Brain microvascular endothelial cell (primary cell): ENCODE data around the gene TXNL4B.
"Not testable (repeated sequence)": the region's sequence is repeated elsewhere in the genome, so short reads cannot be mapped to it uniquely, and the experiment has no call there.

Experiments
- DNase-seq: peaks from one replicate; pipeline ENCODE4 v3.0.0-alpha.2; 2020
- H3K27ac ChIP-seq: fragments of 250-450 bp; sonication (Bioruptor Pico); 2 replicates; pipeline ENCODE4 v1.5.1; 2020; ENCODE audit warnings: mild to moderate bottlenecking, moderate library complexity
- H3K27me3 ChIP-seq: fragments of 250-450 bp; sonication (Bioruptor Pico); replicated peaks from 2 replicates; pipeline ENCODE4 v1.5.1; 2020; ENCODE audit warnings: mild to moderate bottlenecking
- H3K36me3 ChIP-seq: fragments of 250-450 bp; sonication (Bioruptor Pico); replicated peaks from 2 replicates; pipeline ENCODE4 v1.5.1; 2020; ENCODE audit warnings: mild to moderate bottlenecking
- H3K4me3 ChIP-seq: 2 replicates; pipeline ENCODE4 v1.5.1; 2011; ENCODE audit warnings: low read depth, mild to moderate bottlenecking, control low read depth, low read length, moderate library complexity
- in situ Hi-C: cut with HindIII; loops from 2 replicates; pipeline ENCODE4 v1.10.0; 2017; ENCODE audit warnings: low sequenced_read_pairs, low pct_ligation_motif_present
- TF ChIP-seq, protein P1 (sequence below): IDR thresholded peaks from 2 replicates; pipeline ENCODE4 v1.5.1; 2011; ENCODE audit warnings: low read depth, mild to moderate bottlenecking, moderate library complexity, low read length, control low read depth, inconsistent platforms; ENCODE audit errors: missing control alignments

The TXNL4B gene

DNA sequence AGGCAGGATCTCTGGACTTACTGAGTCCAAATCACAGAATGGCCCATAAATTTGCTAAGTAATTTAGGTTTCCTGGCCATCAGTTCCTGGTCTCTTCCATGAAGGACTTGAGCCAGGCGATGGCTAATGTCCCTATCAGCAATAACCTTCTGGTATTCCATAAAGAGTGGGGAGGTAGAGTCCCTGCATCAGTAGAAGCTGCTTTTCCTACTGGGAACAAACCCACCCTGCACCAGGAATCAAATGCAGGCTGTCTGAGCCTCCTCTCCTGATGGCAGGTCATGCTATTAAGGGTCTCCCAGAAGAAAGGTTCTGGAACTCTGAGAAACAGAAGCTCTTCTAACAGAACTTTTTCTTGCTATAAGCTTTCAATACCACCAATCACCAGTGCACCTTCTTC lies 31.9 kb downstream of the TXNL4B start:
- in situ Hi-C loops: no loop called here
- TF ChIP-seq, protein P1, sequence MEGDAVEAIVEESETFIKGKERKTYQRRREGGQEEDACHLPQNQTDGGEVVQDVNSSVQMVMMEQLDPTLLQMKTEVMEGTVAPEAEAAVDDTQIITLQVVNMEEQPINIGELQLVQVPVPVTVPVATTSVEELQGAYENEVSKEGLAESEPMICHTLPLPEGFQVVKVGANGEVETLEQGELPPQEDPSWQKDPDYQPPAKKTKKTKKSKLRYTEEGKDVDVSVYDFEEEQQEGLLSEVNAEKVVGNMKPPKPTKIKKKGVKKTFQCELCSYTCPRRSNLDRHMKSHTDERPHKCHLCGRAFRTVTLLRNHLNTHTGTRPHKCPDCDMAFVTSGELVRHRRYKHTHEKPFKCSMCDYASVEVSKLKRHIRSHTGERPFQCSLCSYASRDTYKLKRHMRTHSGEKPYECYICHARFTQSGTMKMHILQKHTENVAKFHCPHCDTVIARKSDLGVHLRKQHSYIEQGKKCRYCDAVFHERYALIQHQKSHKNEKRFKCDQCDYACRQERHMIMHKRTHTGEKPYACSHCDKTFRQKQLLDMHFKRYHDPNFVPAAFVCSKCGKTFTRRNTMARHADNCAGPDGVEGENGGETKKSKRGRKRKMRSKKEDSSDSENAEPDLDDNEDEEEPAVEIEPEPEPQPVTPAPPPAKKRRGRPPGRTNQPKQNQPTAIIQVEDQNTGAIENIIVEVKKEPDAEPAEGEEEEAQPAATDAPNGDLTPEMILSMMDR: no peak
- H3K27me3 ChIP-seq: no peaks in the 10 kb centered on the region
- no peaks in the 10 kb centered on the region for H3K36me3 ChIP-seq
- no peak overlapping the region for H3K27ac ChIP-seq
- no peak for DNase-seq
- no peak overlapping the region for H3K4me3 ChIP-seq

DNA sequence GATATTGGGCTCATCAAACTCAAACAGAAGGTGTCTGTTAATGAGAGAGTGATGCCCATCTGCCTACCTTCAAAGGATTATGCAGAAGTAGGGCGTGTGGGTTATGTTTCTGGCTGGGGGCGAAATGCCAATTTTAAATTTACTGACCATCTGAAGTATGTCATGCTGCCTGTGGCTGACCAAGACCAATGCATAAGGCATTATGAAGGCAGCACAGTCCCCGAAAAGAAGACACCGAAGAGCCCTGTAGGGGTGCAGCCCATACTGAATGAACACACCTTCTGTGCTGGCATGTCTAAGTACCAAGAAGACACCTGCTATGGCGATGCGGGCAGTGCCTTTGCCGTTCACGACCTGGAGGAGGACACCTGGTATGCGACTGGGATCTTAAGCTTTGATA lies 33.0 kb downstream of the TXNL4B start:
- TF ChIP-seq, protein P1: no peak
- Histone ChIP-seq H3K27me3 (no peaks in the 10 kb centered on the region), H3K36me3 (no peaks in the 10 kb centered on the region), H3K27ac (no peak overlapping the region), H3K4me3 (no peak overlapping the region)
- in situ Hi-C loops: no loop called here
- no peak for DNase-seq

- DNase-seq, H3K27me3 ChIP-seq, H3K4me3 ChIP-seq, H3K36me3 ChIP-seq, H3K27ac ChIP-seq, in situ Hi-C loops: not testable (repeated sequence)
These were observed 34.4 kb downstream of the TXNL4B start for GRCh38 chr16:72059060-72059459.

- DNase-seq, H3K4me3 ChIP-seq, H3K27ac ChIP-seq, H3K27me3 ChIP-seq, H3K36me3 ChIP-seq, in situ Hi-C loops: not testable (repeated sequence)
These were observed 36.1 kb downstream of the TXNL4B start for GRCh38 chr16:72057313-72057712.

DNA sequence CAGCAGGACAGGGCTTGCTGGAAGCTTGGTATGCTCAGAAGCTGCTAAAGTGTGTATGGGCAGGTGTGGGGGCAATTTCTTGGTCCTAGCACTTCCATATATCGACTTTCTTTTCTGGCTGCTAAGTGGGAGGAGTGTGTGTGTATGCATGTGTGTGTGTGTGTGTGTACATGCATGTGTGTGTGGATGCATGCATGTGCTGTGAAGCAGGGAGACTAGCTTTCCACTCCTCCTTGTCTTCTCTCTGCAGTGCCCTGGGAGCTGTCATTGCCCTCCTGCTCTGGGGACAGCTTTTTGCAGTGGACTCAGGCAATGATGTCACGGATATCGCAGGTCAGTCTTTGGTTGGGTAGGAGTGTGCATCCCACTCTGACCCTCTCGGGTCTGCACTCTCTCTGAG lies 37.5 kb downstream of the TXNL4B start:
- no peaks in the 10 kb centered on the region for H3K27me3 ChIP-seq
- H3K36me3 ChIP-seq: no peaks in the 10 kb centered on the region
- no peak overlapping the region for H3K4me3 ChIP-seq
- in situ Hi-C loops: no loop called here
- DNase-seq: no peak
- TF ChIP-seq, protein P1: no peak
- H3K27ac ChIP-seq: no peak overlapping the region

GRCh38 chr16:72054254-72054847 lies 39.1 kb downstream of the TXNL4B start, which contains the start of gene HP:
HP (plus strand) TSS chr16:72054505; CDS start chr16:72054653, 148 bp downstream.
- in situ Hi-C loops, DNase-seq, H3K4me3 ChIP-seq, H3K27ac ChIP-seq, H3K27me3 ChIP-seq, H3K36me3 ChIP-seq: not testable (repeated sequence)

- in situ Hi-C loops: no loop called here
- Histone ChIP-seq H3K4me3 (no peak overlapping the region), H3K36me3 (no peaks in the 10 kb centered on the region), H3K27ac (no peak overlapping the region), H3K27me3 (no peaks in the 10 kb centered on the region)
- no peak for DNase-seq
- TF ChIP-seq, protein P1: no peak
These were observed 41.6 kb downstream of the TXNL4B start for GRCh38 chr16:72051818-72052217.
